ENCODE results near the gene CFAP52. TPM values are rescaled to one million over a fixed set of nuclear protein-coding genes. Genes with fewer than 3 reads are reported as not detected.
"Not testable (repeated sequence)": the region's sequence is repeated elsewhere in the genome, so short reads cannot be mapped to it uniquely, and the experiment has no call there.

The CFAP52 gene
- total and polyA plus RNA-seq, 2 of the 13 experiments (the other 11 are each of a cell fraction or from before 2014, with no cell fraction given) = not detected

- CTCF ChIA-PET (ENCODE audit: low intra/inter-chr PET ratio, low total read pairs) = no interaction called here
- no TSS peak for BruUV-seq (replicated peaks)
- H3K9ac ChIP-seq (ENCODE audit: insufficient read depth, low read depth, low read length) = no peak overlapping the region
- H3K9me3 ChIP-seq (ENCODE audit: low read length) = no peaks in the 10 kb centered on the region
- WGBS (ENCODE audit: low lambda C conversion rate) = 96% methylated on average over 7 of the region's 7 CpGs
- FAIRE-seq (no peak), ATAC-seq (no peak), DNase-seq (ENCODE audit: low spot score) (no peak)
- POLR2A ChIA-PET = no interaction called here
- peaks cover 5% of the 10 kb centered on the region; the same call in 1 of the 2 replicates for H3K4me1 ChIP-seq (ENCODE audit: insufficient read depth, low read length)
- H3K4me2 ChIP-seq (ENCODE audit: low read depth, low read length) = no peak overlapping the region
- intact Hi-C loops (cut with micrococcal nuclease; ENCODE audit: unreplicated experiment) (no loop called here), in situ Hi-C loops (cut with HindIII; ENCODE audit: extremely low pct_ligation_motif_present, low pct_unique_long_range_greater_than_20kb) (no loop called here)
- H3K79me2 ChIP-seq (ENCODE audit: insufficient read depth, low read length) = no peaks in the 10 kb centered on the region
- no peaks in the 10 kb centered on the region for H4K20me1 ChIP-seq (ENCODE audit: insufficient read depth, low read length)
- H3K27ac ChIP-seq (ENCODE audit: extremely low read length, insufficient read depth, low read length) = no peak overlapping the region
- H3K27me3 ChIP-seq (ENCODE audit: control insufficient read depth in 1 of 2, insufficient read depth in 2 of 2, low read length in 2 of 2) = no peaks in the 10 kb centered on the region
- H3K36me3 ChIP-seq (replicated peaks in 1 of 2; ENCODE audit: control insufficient read depth in 1 of 2, insufficient read depth in 2 of 2, low read length in 2 of 2) = peaks cover 1 to 6% of the 10 kb centered on the region in 2 experiments; a peak in 2 of 5 replicates
- H3K4me3 ChIP-seq (replicated peaks in 1 of 3; ENCODE audit: insufficient read depth in 1 of 3, low read depth in 2 of 3, low read length in 3 of 3) = no peak overlapping the region
- no peak overlapping the region for H2AFZ ChIP-seq (ENCODE audit: low read length)
- TF ChIP-seq ZNF572 (CRISPR knock-in tag; IDR thresholded peaks at IDR 0.05) (no peak), ATRX (CRISPR knock-in tag; IDR thresholded peaks at IDR 0.05; ENCODE audit: borderline replicate concordance) (no peak), ZNF510 (CRISPR knock-in tag; IDR thresholded peaks at IDR 0.05; ENCODE audit: low read depth) (no peak), TSC22D2 (CRISPR knock-in tag; IDR thresholded peaks at IDR 0.05; ENCODE audit: borderline replicate concordance) (no peak), ZNF337 (CRISPR knock-in tag; IDR thresholded peaks at IDR 0.05; ENCODE audit: borderline replicate concordance, low read depth) (no peak), ZBTB3 (CRISPR knock-in tag; IDR thresholded peaks at IDR 0.05; ENCODE audit: borderline replicate concordance, low read depth) (no peak)
Observed at GRCh38 chr17:9566067-9566466, 10.4 kb upstream of the CFAP52 start.

GRCh38 chr17:9566739-9567138 lies 9.7 kb upstream of the CFAP52 start:
- H3K9me3 ChIP-seq (ENCODE audit: low read length); ATAC-seq; BruUV-seq (replicated peaks); H3K4me1 ChIP-seq (ENCODE audit: insufficient read depth, low read length); POLR2A ChIA-PET; H3K27ac ChIP-seq (ENCODE audit: extremely low read length, insufficient read depth, low read length); H3K27me3 ChIP-seq (ENCODE audit: control insufficient read depth in 1 of 2, insufficient read depth in 2 of 2, low read length in 2 of 2); intact Hi-C loops (cut with micrococcal nuclease; ENCODE audit: unreplicated experiment); H3K79me2 ChIP-seq (ENCODE audit: insufficient read depth, low read length); H2AFZ ChIP-seq (ENCODE audit: low read length); H3K4me3 ChIP-seq (replicated peaks in 1 of 3; ENCODE audit: insufficient read depth in 1 of 3, low read depth in 2 of 3, low read length in 3 of 3); H3K36me3 ChIP-seq (replicated peaks in 1 of 2; ENCODE audit: control insufficient read depth in 1 of 2, insufficient read depth in 2 of 2, low read length in 2 of 2); H3K9ac ChIP-seq (ENCODE audit: insufficient read depth, low read depth, low read length); H4K20me1 ChIP-seq (ENCODE audit: insufficient read depth, low read length); H3K4me2 ChIP-seq (ENCODE audit: low read depth, low read length); FAIRE-seq; CTCF ChIA-PET (ENCODE audit: low intra/inter-chr PET ratio, low total read pairs); DNase-seq (ENCODE audit: low spot score); in situ Hi-C loops (cut with HindIII; ENCODE audit: extremely low pct_ligation_motif_present, low pct_unique_long_range_greater_than_20kb): not testable (repeated sequence)
- 93% methylated on average over 5 of the region's 5 CpGs for WGBS (ENCODE audit: low lambda C conversion rate)
